Ascending aorta (tissue), 2 donors: Measurements from ENCODE around the gene TENT5C. TPM values are rescaled to one million over a fixed set of nuclear protein-coding genes. Genes with fewer than 3 reads are reported as not detected.

Experiments
- DNase-seq, 2 donors: peaks; one replicate each; pipeline ENCODE4 v3.0.0-alpha.2; 2019; ENCODE audit warnings: low spot score in 2 of 2
- H3K27ac ChIP-seq, 2 donors: fragments of 200-600 bp; sonication (generic); one replicate each; pipeline ENCODE4 v1.5.1; 2016 to 2017; ENCODE audit warnings: mild to moderate bottlenecking in 1 of 2
- H3K27me3 ChIP-seq: fragments of 200-600 bp; sonication (generic); one replicate; pipeline ENCODE4 v1.5.1; 2017
- H3K36me3 ChIP-seq, 2 donors: fragments of 200-600 bp; sonication (generic); one replicate each; pipeline ENCODE4 v1.5.1; 2016
- H3K4me1 ChIP-seq, 2 donors: fragments of 200-600 bp; sonication (generic); one replicate each; pipeline ENCODE4 v1.5.1; 2016 to 2017; ENCODE audit warnings: mild to moderate bottlenecking in 1 of 2
- H3K4me3 ChIP-seq, 2 donors: fragments of 200-600 bp; sonication (generic); one replicate each; pipeline ENCODE4 v1.5.1; 2016 to 2017; ENCODE audit warnings: mild to moderate bottlenecking in 1 of 2
- H3K9me3 ChIP-seq, 2 donors: fragments of 200-600 bp; sonication (generic); one replicate each; pipeline ENCODE4 v1.5.1; 2016
- CTCF ChIP-seq, 3 experiments: fragments of 200-600 bp in 2 of 3; fragments of 450-650 bp in 1 of 3; sonication (generic) in 2 of 3; IDR thresholded peaks; one replicate each; pipeline ENCODE4 v1.5.1; 2016 to 2019; ENCODE audit warnings: antibody characterized with exemption in 3 of 3, mild to moderate bottlenecking in 1 of 3, moderate library complexity in 1 of 3
- intact Hi-C: fragments of 100-400 bp; cut with DNase I; formaldehyde crosslinking; loops from one replicate; pipeline ENCODE4 v1.15.1; 2023
- total RNA-seq: library from RNA; depleted of rRNA; stranded (reverse); fragments of >200 nt; gene quantifications from one replicate; pipeline ENCODE4 v1.1.0, GENCODE V29; 2016

Gene TENT5C
- total RNA-seq, 1 donor from 2014 or later, result 0.32 TPM

DNA sequence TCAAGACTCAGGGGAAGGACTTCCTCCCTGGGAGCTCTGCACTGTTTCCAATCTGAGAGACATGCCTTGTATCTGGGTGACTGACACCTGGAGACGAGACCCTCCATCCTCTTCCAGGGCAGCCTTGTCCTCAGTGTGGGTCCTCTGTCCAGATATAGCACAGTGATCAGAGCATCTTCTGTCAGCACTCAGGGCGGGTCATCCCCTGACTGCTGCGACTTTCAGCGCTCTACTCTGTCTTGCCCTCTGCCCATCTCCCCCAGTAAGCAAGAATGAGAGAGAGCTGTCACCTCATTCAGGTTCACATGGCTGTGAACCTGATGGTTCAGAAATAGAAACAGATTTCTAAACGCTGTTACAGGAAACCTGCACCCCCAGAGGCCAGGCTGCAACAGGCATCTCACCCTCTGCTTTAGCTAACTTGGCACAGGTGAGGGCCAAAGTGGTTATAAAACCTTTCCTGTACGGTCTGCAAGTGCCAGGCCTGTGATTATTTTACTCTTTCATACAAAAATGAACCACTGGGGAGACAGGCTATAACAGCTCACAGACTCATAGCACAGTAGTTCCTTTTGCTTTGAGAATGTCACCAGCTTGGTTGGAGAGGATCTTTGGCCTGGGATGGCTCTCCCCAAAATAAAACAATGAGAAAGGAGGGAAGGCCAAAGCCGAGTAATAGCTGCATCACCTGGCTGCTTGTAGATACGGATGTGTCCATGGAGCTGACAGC is 11.4 kb upstream of the TENT5C start:
- Histone ChIP-seq H3K4me1 (peaks cover 4 to 6% of the 10 kb centered on the region in 2 donors), H3K9me3 (no peaks in the 10 kb centered on the region), H3K4me3 (no peak overlapping the region), H3K27me3 (no peaks in the 10 kb centered on the region), H3K36me3 (no peaks in the 10 kb centered on the region), H3K27ac (no peak overlapping the region)
- TF ChIP-seq CTCF (IDR thresholded peaks at IDR 0.05), result no peak
- intact Hi-C loops, result no loop called here
- peak in 1 of 2 donors; percentile 19 for DNase-seq

GRCh38 chr1:117596023-117596720 is 9.7 kb upstream of the TENT5C start:
- TF ChIP-seq CTCF (IDR thresholded peaks at IDR 0.05), result no peak
- intact Hi-C loops, result no loop called here
- Histone ChIP-seq H3K4me1 (peaks cover under 1 to 4% of the 10 kb centered on the region in 2 donors), H3K4me3 (no peak overlapping the region), H3K9me3 (no peaks in the 10 kb centered on the region), H3K27ac (no peak overlapping the region), H3K27me3 (no peaks in the 10 kb centered on the region), H3K36me3 (no peaks in the 10 kb centered on the region)
- DNase-seq, result peak in 1 of 2 donors; percentile 37

DNA sequence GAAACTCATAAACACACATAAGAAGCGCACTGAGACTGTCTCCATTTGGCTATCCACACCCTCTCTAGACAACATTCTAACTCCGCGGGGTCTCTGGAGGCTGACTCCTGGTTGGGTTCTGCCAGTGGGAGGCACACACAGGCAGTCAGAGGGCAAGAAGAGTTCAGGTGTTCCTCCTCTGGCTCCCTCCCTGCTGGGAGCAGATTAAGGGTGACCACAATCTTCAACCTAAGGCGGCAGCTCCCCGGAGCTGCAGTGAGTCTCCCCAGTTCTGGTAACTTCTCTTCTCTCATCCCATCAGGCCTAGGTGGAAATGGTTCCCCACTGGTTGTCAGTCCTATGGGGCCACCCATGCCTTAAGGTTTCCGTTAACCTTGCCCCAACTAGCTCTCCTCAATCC is 7.4 kb upstream of the TENT5C start:
- no peak overlapping the region for H3K4me3 ChIP-seq
- H3K36me3 ChIP-seq, result no peaks in the 10 kb centered on the region
- TF ChIP-seq CTCF (IDR thresholded peaks at IDR 0.05), result no peak
- H3K27ac ChIP-seq, result no peak overlapping the region
- H3K4me1 ChIP-seq, result no peaks in the 10 kb centered on the region
- DNase-seq, result peak in 1 of 2 donors; percentile 27
- H3K27me3 ChIP-seq, result no peaks in the 10 kb centered on the region
- intact Hi-C loops, result no loop called here
- no peaks in the 10 kb centered on the region for H3K9me3 ChIP-seq

- H3K27ac ChIP-seq, result no peak overlapping the region
- no peaks in the 10 kb centered on the region for H3K36me3 ChIP-seq
- H3K27me3 ChIP-seq, result no peaks in the 10 kb centered on the region
- H3K4me1 ChIP-seq, result no peaks in the 10 kb centered on the region
- no peaks in the 10 kb centered on the region for H3K9me3 ChIP-seq
- no peak for TF ChIP-seq CTCF (IDR thresholded peaks at IDR 0.05)
- no peak overlapping the region for H3K4me3 ChIP-seq
- peak in 1 of 2 donors; percentile 73 for DNase-seq
- intact Hi-C loops, result loop anchor here (10.0 kb wide), 3 partner anchors 295 to 505 kb away; partner anchors contain the start of gene TRIM45
These were observed 6.3 kb upstream of the TENT5C start for GRCh38 chr1:117599286-117600221.

DNA sequence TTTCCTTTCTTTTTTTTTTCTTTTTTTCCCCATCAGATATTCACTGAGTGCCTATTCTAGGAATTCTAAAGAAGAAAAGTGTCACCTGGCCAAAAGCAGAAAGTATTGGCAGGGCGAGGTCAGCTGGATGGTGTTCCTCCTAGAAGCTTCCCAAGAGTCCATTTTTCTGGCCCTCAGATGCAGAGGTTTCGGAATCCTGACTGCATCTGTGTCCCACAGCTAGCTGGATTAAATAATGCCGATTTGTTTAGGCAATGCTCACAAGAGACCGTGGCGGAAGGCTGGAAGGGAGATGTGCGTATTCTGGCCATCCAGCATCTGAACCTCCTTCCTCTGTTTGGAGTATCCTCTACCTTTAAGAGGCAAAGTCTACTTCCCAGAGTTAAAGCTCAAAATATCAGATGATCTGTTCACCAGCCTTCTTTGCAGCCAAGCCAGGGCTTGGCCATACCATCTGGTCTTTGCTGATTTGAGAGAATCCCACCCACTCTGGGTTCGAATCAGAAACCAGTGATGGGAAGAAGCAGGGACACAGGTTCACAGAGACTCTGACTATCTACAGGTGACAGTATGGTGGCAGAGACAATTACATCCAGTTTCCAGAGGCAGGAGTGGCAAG is 5.4 kb upstream of the TENT5C start:
- H3K27ac ChIP-seq, result peak overlapping the region in 1 of 2 donors; percentile 15
- no peaks in the 10 kb centered on the region for H3K4me1 ChIP-seq
- no peaks in the 10 kb centered on the region for H3K27me3 ChIP-seq
- peak in 1 of 2 donors; percentile 55 for DNase-seq
- TF ChIP-seq CTCF (IDR thresholded peaks at IDR 0.05), result no peak
- intact Hi-C loops, result loop anchor here (10.0 kb wide), 3 partner anchors 294 to 506 kb away; partner anchors contain the start of gene TRIM45
- H3K4me3 ChIP-seq, result no peak overlapping the region
- no peaks in the 10 kb centered on the region for H3K36me3 ChIP-seq
- no peaks in the 10 kb centered on the region for H3K9me3 ChIP-seq
